ENCODE measurements around the gene ADD1. TPM values are rescaled to one million over a fixed set of nuclear protein-coding genes. Genes with fewer than 3 reads are reported as not detected.
A peak's percentile ranks its signal among the peaks of the same experiment; 100 is the strongest.

ADD1 gene
- total RNA-seq, 1 experiment from 2014 or later = 232 TPM

- H3K27ac ChIP-seq (ENCODE audit: low read depth, low read length, poor library complexity, severe bottlenecking) = peak within 1 kb of the TSS; percentile 89
- intact Hi-C loops (cut with micrococcal nuclease; ENCODE audit: unreplicated experiment) = no loop called here
- peak within 1 kb of the TSS; percentile 78 for H3K4me3 ChIP-seq (ENCODE audit: low read depth, low read length, poor library complexity, severe bottlenecking)
- DNase-seq (ENCODE audit: low spot score) = peak; percentile 99
- H3K4me1 ChIP-seq (ENCODE audit: insufficient read depth, low read length, poor library complexity, severe bottlenecking) = peaks cover 7% of the 10 kb centered on the region
- H3K27me3 ChIP-seq (replicated peaks; ENCODE audit: insufficient read depth, low read depth, low read length, poor library complexity) = no peaks in the 10 kb centered on the region
- CTCF ChIA-PET = interaction anchor here (0.6 to 1.4 kb wide), 3 partner anchors 14 to 20 kb away, joined by 3 to 5 read pairs (median 4); no protein-coding TSS in a partner anchor
- no peaks in the 10 kb centered on the region for H3K36me3 ChIP-seq (ENCODE audit: insufficient read depth, low read length, poor library complexity, severe bottlenecking)
- no peaks in the 10 kb centered on the region for H3K9me3 ChIP-seq (ENCODE audit: low read depth, low read length, poor library complexity, severe bottlenecking)
- BruUV-seq (replicated peaks) = no TSS peak
- TF ChIP-seq EZH2 (IDR thresholded peaks at IDR 0.05; ENCODE audit: borderline replicate concordance, low read depth, low read length, poor library complexity, severe bottlenecking) (no peak), CTCF (conservative IDR thresholded peaks at IDR 0.05; ENCODE audit: low read depth, low read length) (0 out of 2 replicates have a peak, but pooled peaks have one; percentile 6)
- POLR2A ChIA-PET (ENCODE audit: low non-redundant PET) = no interaction called here
Measured at GRCh38 chr4:2963175-2963965, 119.7 kb downstream of the ADD1 start, which contains the start of the genes GRK4 and NOP14. TSS of gene GRK4 (plus strand) at chr4:2963571. CDS start at chr4:2964071, 500 bp downstream. TSS of gene NOP14 (minus strand) at chr4:2963406. CDS start at chr4:2963319, 87 bp downstream.

- H3K27ac ChIP-seq (ENCODE audit: low read depth, low read length, poor library complexity, severe bottlenecking) = peak overlapping the region; percentile 89
- H3K4me1 ChIP-seq (ENCODE audit: insufficient read depth, low read length, poor library complexity, severe bottlenecking) = peaks cover 7% of the 10 kb centered on the region
- no peak for DNase-seq (ENCODE audit: low spot score)
- ChIA-PET CTCF (interaction anchor here (0.6 to 1.4 kb wide), 2 partner anchors 14 to 21 kb away, joined by 3 to 5 read pairs; no protein-coding TSS in a partner anchor), POLR2A (ENCODE audit: low non-redundant PET) (no interaction called here)
- peak overlapping the region; percentile 78 for H3K4me3 ChIP-seq (ENCODE audit: low read depth, low read length, poor library complexity, severe bottlenecking)
- no peaks in the 10 kb centered on the region for H3K36me3 ChIP-seq (ENCODE audit: insufficient read depth, low read length, poor library complexity, severe bottlenecking)
- intact Hi-C loops (cut with micrococcal nuclease; ENCODE audit: unreplicated experiment) = no loop called here
- TF ChIP-seq CTCF (conservative IDR thresholded peaks at IDR 0.05; ENCODE audit: low read depth, low read length) = no peak
- no peak for TF ChIP-seq EZH2 (IDR thresholded peaks at IDR 0.05; ENCODE audit: borderline replicate concordance, low read depth, low read length, poor library complexity, severe bottlenecking)
- H3K27me3 ChIP-seq (replicated peaks; ENCODE audit: insufficient read depth, low read depth, low read length, poor library complexity) = no peaks in the 10 kb centered on the region
- no TSS peak for BruUV-seq (replicated peaks)
- no peaks in the 10 kb centered on the region for H3K9me3 ChIP-seq (ENCODE audit: low read depth, low read length, poor library complexity, severe bottlenecking)
Measured at GRCh38 chr4:2963966-2964471, 120.4 kb downstream of the ADD1 start.

- intact Hi-C loops (cut with micrococcal nuclease; ENCODE audit: unreplicated experiment) = no loop called here
- H3K9me3 ChIP-seq (ENCODE audit: low read depth, low read length, poor library complexity, severe bottlenecking) = no peaks in the 10 kb centered on the region
- H3K36me3 ChIP-seq (ENCODE audit: insufficient read depth, low read length, poor library complexity, severe bottlenecking) = no peaks in the 10 kb centered on the region
- DNase-seq (ENCODE audit: low spot score) = no peak
- TF ChIP-seq CTCF (conservative IDR thresholded peaks at IDR 0.05; ENCODE audit: low read depth, low read length) (no peak), EZH2 (IDR thresholded peaks at IDR 0.05; ENCODE audit: borderline replicate concordance, low read depth, low read length, poor library complexity, severe bottlenecking) (no peak)
- no peaks in the 10 kb centered on the region for H3K27me3 ChIP-seq (replicated peaks; ENCODE audit: insufficient read depth, low read depth, low read length, poor library complexity)
- peaks cover 7% of the 10 kb centered on the region for H3K4me1 ChIP-seq (ENCODE audit: insufficient read depth, low read length, poor library complexity, severe bottlenecking)
- H3K27ac ChIP-seq (ENCODE audit: low read depth, low read length, poor library complexity, severe bottlenecking) = no peak overlapping the region
- peak overlapping the region; percentile 78 for H3K4me3 ChIP-seq (ENCODE audit: low read depth, low read length, poor library complexity, severe bottlenecking)
- BruUV-seq (replicated peaks) = TSS peak; percentile 44
- CTCF ChIA-PET = no interaction called here
- POLR2A ChIA-PET (ENCODE audit: low non-redundant PET) = no interaction called here
Measured at GRCh38 chr4:2964706-2965258, 121.1 kb downstream of the ADD1 start.
